Measurements from ENCODE around the gene SLC39A1. TPM values are rescaled to one million over a fixed set of nuclear protein-coding genes. Genes with fewer than 3 reads are reported as not detected.
A peak's percentile ranks its signal among the peaks of the same experiment; 100 is the strongest.
"Not testable (repeated sequence)": the region's sequence is repeated elsewhere in the genome, so short reads cannot be mapped to it uniquely, and the experiment has no call there.

The SLC39A1 gene, protein sequence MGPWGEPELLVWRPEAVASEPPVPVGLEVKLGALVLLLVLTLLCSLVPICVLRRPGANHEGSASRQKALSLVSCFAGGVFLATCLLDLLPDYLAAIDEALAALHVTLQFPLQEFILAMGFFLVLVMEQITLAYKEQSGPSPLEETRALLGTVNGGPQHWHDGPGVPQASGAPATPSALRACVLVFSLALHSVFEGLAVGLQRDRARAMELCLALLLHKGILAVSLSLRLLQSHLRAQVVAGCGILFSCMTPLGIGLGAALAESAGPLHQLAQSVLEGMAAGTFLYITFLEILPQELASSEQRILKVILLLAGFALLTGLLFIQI
- 10 to 100 TPM; 76.8 to 90.9 TPM for total RNA-seq

GRCh38 chr1:153963030-153963849 lies at the start of gene SLC39A1:
SLC39A1 (minus strand) TSS chr1:153963537; CDS start chr1:153962715, 822 bp downstream.
- Histone ChIP-seq H3K27ac (peak within 1 kb of the TSS; percentile 96), H3K9me3 (no peaks in the 10 kb centered on the region), H3K27me3 (no peaks in the 10 kb centered on the region), H3K9ac (ENCODE audit: low read depth in 2 of 2, low read length in 2 of 2) (peak within 1 kb of the TSS; percentile 92 to 99), H3K36me3 (peaks cover 11% of the 10 kb centered on the region), H3K4me3 (peak within 1 kb of the TSS; percentile 63), H3K4me1 (peaks cover 23% of the 10 kb centered on the region)
- intact Hi-C loops (cut with DNase I) = no loop called here
- peak; percentile 100 for DNase-seq
- TF ChIP-seq, protein P1, sequence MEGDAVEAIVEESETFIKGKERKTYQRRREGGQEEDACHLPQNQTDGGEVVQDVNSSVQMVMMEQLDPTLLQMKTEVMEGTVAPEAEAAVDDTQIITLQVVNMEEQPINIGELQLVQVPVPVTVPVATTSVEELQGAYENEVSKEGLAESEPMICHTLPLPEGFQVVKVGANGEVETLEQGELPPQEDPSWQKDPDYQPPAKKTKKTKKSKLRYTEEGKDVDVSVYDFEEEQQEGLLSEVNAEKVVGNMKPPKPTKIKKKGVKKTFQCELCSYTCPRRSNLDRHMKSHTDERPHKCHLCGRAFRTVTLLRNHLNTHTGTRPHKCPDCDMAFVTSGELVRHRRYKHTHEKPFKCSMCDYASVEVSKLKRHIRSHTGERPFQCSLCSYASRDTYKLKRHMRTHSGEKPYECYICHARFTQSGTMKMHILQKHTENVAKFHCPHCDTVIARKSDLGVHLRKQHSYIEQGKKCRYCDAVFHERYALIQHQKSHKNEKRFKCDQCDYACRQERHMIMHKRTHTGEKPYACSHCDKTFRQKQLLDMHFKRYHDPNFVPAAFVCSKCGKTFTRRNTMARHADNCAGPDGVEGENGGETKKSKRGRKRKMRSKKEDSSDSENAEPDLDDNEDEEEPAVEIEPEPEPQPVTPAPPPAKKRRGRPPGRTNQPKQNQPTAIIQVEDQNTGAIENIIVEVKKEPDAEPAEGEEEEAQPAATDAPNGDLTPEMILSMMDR (IDR thresholded peaks at IDR 0.05) = no peak

DNA sequence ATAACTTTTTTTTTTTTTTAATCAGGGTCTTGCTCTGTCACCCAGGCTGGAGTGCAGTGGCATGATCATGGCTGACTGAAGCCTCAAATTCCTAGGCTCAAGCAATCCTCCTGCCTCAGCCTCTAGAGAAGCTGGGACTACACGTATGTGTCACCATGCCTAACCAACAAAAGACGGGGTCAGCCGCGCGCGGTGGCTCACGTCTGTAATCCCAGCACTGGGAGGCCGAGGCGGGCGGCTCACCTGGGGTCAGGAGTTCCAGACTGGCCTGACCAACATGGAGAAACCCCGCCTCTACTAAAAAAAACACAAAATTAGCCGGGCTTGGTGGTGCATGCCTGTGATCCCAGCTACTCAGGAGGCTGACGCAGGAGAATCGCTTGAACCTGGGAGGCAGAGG lies 49.2 kb upstream of the SLC39A1 start:
- H3K36me3 ChIP-seq, H3K27me3 ChIP-seq, DNase-seq: not testable (repeated sequence)

GRCh38 chr1:154012129-154012528 lies 48.8 kb upstream of the SLC39A1 start:
- no peak overlapping the region for H3K9ac ChIP-seq (ENCODE audit: low read depth in 2 of 2, low read length in 2 of 2)
- TF ChIP-seq, protein P1 (IDR thresholded peaks at IDR 0.05) = no peak
- H3K4me3 ChIP-seq = no peak overlapping the region
- H3K9me3 ChIP-seq = no peaks in the 10 kb centered on the region
- H3K4me1 ChIP-seq = no peaks in the 10 kb centered on the region
- no peaks in the 10 kb centered on the region for H3K27me3 ChIP-seq
- no peaks in the 10 kb centered on the region for H3K36me3 ChIP-seq
- no peak overlapping the region for H3K27ac ChIP-seq
- DNase-seq = no peak
- intact Hi-C loops (cut with DNase I) = no loop called here

More for the DNA sequence above, 49.2 kb upstream of the SLC39A1 start:
- H3K9ac ChIP-seq (ENCODE audit: low read depth in 2 of 2, low read length in 2 of 2); H3K9me3 ChIP-seq; intact Hi-C loops (cut with DNase I); H3K27ac ChIP-seq; H3K4me1 ChIP-seq; H3K4me3 ChIP-seq: not testable (repeated sequence)

DNA sequence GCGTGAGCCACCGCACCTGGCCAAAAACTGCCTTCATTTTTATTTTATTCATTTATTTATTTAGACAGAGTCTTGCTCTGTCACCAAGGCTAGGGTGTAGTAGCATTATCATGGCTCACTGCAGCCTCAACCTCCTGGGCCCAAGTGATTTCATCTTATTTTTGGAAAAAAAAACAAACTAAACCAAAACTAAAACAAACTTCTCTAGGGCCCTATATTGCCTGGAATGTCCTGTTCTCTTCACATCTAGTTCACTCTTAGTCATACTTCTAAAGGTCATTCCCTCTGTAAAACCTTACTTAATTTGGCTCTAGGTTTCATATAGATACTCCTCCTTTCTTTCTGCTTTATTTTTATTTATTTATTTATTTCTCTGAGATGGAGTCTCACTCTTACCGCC lies 42.8 kb upstream of the SLC39A1 start:
- H3K9me3 ChIP-seq = no peaks in the 10 kb centered on the region
- DNase-seq = no peak
- intact Hi-C loops (cut with DNase I) = no loop called here
- H3K36me3 ChIP-seq = no peaks in the 10 kb centered on the region
- no peaks in the 10 kb centered on the region for H3K27me3 ChIP-seq
- H3K4me3 ChIP-seq = no peak overlapping the region
- no peak overlapping the region for H3K9ac ChIP-seq (ENCODE audit: low read depth in 2 of 2, low read length in 2 of 2)
- TF ChIP-seq, protein P1 (IDR thresholded peaks at IDR 0.05) = no peak
- H3K27ac ChIP-seq = no peak overlapping the region
- H3K4me1 ChIP-seq = no peaks in the 10 kb centered on the region

- no peaks in the 10 kb centered on the region for H3K36me3 ChIP-seq
- no peak overlapping the region for H3K4me3 ChIP-seq
- H3K27me3 ChIP-seq = no peaks in the 10 kb centered on the region
- H3K4me1 ChIP-seq = no peaks in the 10 kb centered on the region
- TF ChIP-seq, protein P1 (IDR thresholded peaks at IDR 0.05) = no peak
- H3K9ac ChIP-seq (ENCODE audit: low read depth in 2 of 2, low read length in 2 of 2) = no peak overlapping the region
- no peaks in the 10 kb centered on the region for H3K9me3 ChIP-seq
- intact Hi-C loops (cut with DNase I) = no loop called here
- DNase-seq = no peak
- no peak overlapping the region for H3K27ac ChIP-seq
These were observed 37.1 kb upstream of the SLC39A1 start for GRCh38 chr1:154000420-154000819.

DNA sequence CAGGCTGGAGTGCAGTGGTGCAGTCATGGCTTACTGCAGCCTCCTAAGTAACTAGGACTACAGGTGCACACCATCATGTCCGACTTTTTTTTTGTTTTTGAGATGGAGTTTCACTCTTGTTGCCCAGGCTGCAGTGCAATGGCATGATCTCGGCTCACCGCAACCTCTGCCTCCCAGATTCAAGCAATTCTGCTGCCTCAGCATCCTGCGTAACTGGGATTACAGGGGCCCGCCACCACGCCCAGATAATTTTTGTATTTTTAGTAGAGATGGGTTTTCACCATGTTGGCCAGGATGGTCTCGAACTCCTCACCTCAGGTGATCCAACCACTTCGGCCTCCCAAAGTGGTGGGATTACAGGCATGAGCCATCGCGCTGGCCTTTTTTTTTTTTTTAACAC lies 33.5 kb upstream of the SLC39A1 start:
- H3K4me3 ChIP-seq; H3K27me3 ChIP-seq; H3K36me3 ChIP-seq; intact Hi-C loops (cut with DNase I); H3K9ac ChIP-seq (ENCODE audit: low read depth in 2 of 2, low read length in 2 of 2); H3K4me1 ChIP-seq; DNase-seq; H3K27ac ChIP-seq; H3K9me3 ChIP-seq: not testable (repeated sequence)

Measured in colonic mucosa (tissue), 4 donors.